DOHH2 (cell line): Measurements from ENCODE around the gene RBL1.

Source experiments
- H3F3A ChIP-seq: fragments of 200-600 bp; sonication (generic), shearing (Covaris generic); 2 replicates; pipeline ENCODE4 v1.6.0; 2016; ENCODE audit warnings: antibody characterized with exemption, mild to moderate bottlenecking; ENCODE audit not compliant: control insufficient read depth, insufficient read depth
- H3K27ac ChIP-seq: fragments of 200-600 bp; sonication (generic); 2 replicates; pipeline ENCODE4 v1.5.1; 2014; ENCODE audit warnings: low read depth, mild to moderate bottlenecking, low read length, moderate library complexity
- H3K27me3 ChIP-seq: fragments of 200-600 bp; sonication (generic); 2 replicates; pipeline ENCODE4 v1.6.1; 2014; ENCODE audit warnings: mild to moderate bottlenecking, low read length, mixed read lengths; ENCODE audit not compliant: control insufficient read depth
- H3K36me3 ChIP-seq: fragments of 200-600 bp; sonication (generic); 2 replicates; pipeline ENCODE4 v1.6.1; 2014; ENCODE audit warnings: mild to moderate bottlenecking, low read length, moderate library complexity, mixed read lengths; ENCODE audit not compliant: control insufficient read depth
- H3K4me1 ChIP-seq: fragments of 200-600 bp; sonication (generic); 2 replicates; pipeline ENCODE4 v1.6.1; 2014; ENCODE audit warnings: mild to moderate bottlenecking, low read length, mixed read lengths; ENCODE audit not compliant: control insufficient read depth
- H3K4me2 ChIP-seq: fragments of 200-600 bp; sonication (generic); 2 replicates; pipeline ENCODE4 v1.6.0; 2014; ENCODE audit warnings: mild to moderate bottlenecking, low read length, moderate library complexity
- H3K4me3 ChIP-seq: fragments of 200-600 bp; sonication (generic); 2 replicates; pipeline ENCODE4 v1.5.1; 2014; ENCODE audit warnings: mild to moderate bottlenecking, low read length, mixed read lengths
- H3K79me2 ChIP-seq: fragments of 200-600 bp; sonication (generic); 2 replicates; pipeline ENCODE4 v1.6.1; 2014; ENCODE audit warnings: mild to moderate bottlenecking, low read length, mixed read lengths; ENCODE audit not compliant: control insufficient read depth
- H3K9me2 ChIP-seq: fragments of 200-600 bp; sonication (generic); replicated peaks from 2 replicates; pipeline ENCODE4 v1.6.1; 2014; ENCODE audit warnings: mild to moderate bottlenecking, low read length, mixed read lengths; ENCODE audit not compliant: control insufficient read depth
- H3K9me3 ChIP-seq: fragments of 200-600 bp; sonication (generic); 2 replicates; pipeline ENCODE4 v1.6.1; 2014; ENCODE audit warnings: antibody characterized with exemption, low read length, mixed read lengths; ENCODE audit not compliant: control insufficient read depth, insufficient read depth
- H4K20me1 ChIP-seq: fragments of 200-600 bp; sonication (generic); 2 replicates; pipeline ENCODE4 v1.6.0; 2014; ENCODE audit warnings: low read depth, mild to moderate bottlenecking, antibody characterized with exemption, low read length, moderate library complexity; ENCODE audit not compliant: control insufficient read depth, insufficient read depth
- CTCF ChIP-seq: fragments of 200-600 bp; sonication (generic); IDR thresholded peaks from one replicate; pipeline ENCODE4 v1.5.1; 2014; ENCODE audit warnings: antibody characterized with exemption, mild to moderate bottlenecking, low read depth, low read length; ENCODE audit not compliant: poor library complexity, severe bottlenecking
- EZH2phosphoT487 ChIP-seq: fragments of 200-600 bp; sonication (generic); IDR thresholded peaks from 2 replicates; pipeline ENCODE4 v1.6.1; 2017; ENCODE audit warnings: borderline replicate concordance, mild to moderate bottlenecking, antibody characterized with exemption, low read length, moderate library complexity, mixed read lengths

RBL1 gene

GRCh38 chr20:36956016-36956415, 139.8 kb downstream of the RBL1 start:
- H3K4me3 ChIP-seq, result no peak overlapping the region
- H3K4me2 ChIP-seq, result no peak overlapping the region
- H3K79me2 ChIP-seq, result peaks cover 5% of the 10 kb centered on the region
- no peaks in the 10 kb centered on the region for H3F3A ChIP-seq
- no peak overlapping the region for H3K27ac ChIP-seq
- H3K4me1 ChIP-seq, result peaks cover 14% of the 10 kb centered on the region
- TF ChIP-seq EZH2phosphoT487, result no peak
- TF ChIP-seq CTCF, result no peak
- H3K9me3 ChIP-seq, result no peaks in the 10 kb centered on the region
- no peaks in the 10 kb centered on the region for H4K20me1 ChIP-seq
- no peaks in the 10 kb centered on the region for H3K9me2 ChIP-seq
- peaks cover 4% of the 10 kb centered on the region; the same call in 1 of the 2 replicates for H3K36me3 ChIP-seq
- no peaks in the 10 kb centered on the region for H3K27me3 ChIP-seq

DNA sequence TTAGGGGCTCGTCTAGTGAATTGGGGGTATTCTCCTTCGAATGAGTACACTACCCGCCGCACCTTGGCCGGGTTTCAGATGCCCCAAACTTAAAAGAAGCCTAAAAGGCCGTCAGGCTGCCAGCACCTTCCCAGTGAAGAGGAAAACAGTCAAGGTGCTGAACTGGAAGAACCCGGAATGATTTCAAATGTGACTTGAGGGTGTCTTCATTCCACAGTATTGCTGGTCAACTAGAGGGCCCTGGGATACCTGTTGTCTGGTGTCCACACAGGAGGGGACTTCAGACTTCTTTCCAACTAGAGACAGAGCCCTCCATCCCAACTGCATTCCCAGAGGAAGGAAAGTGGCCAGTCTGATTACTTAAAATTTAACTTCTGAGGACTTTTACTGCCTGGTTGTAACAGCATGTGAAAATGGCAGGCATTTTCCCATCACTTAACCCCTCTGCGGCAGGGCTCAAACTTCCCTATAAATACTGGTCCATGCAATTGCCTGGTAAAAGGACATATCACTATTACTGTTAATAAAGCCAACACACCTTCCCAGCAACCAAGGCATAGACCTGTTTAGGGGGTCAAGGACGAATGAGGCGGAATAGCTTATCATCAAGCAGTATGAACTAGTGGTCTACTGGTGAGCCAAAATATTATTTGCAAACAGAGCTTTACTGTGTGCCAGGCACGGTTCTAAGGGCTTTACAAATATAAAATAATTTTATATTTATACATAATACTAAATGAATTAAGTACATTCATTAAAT, 143.6 kb downstream of the RBL1 start:
- Histone ChIP-seq H3K27ac (peak overlapping the region; percentile 64), H3K9me2 (no peaks in the 10 kb centered on the region), H3K4me2 (peak overlapping the region; percentile 71), H3K27me3 (no peaks in the 10 kb centered on the region), H3K79me2 (peaks cover 35% of the 10 kb centered on the region), H3F3A (no peaks in the 10 kb centered on the region), H3K4me3 (peak overlapping the region; percentile 95), H3K9me3 (no peaks in the 10 kb centered on the region), H4K20me1 (no peaks in the 10 kb centered on the region), H3K36me3 (peaks cover 10% of the 10 kb centered on the region), H3K4me1 (peaks cover 24% of the 10 kb centered on the region)
- TF ChIP-seq CTCF, result no peak
- TF ChIP-seq EZH2phosphoT487, result no peak

DNA sequence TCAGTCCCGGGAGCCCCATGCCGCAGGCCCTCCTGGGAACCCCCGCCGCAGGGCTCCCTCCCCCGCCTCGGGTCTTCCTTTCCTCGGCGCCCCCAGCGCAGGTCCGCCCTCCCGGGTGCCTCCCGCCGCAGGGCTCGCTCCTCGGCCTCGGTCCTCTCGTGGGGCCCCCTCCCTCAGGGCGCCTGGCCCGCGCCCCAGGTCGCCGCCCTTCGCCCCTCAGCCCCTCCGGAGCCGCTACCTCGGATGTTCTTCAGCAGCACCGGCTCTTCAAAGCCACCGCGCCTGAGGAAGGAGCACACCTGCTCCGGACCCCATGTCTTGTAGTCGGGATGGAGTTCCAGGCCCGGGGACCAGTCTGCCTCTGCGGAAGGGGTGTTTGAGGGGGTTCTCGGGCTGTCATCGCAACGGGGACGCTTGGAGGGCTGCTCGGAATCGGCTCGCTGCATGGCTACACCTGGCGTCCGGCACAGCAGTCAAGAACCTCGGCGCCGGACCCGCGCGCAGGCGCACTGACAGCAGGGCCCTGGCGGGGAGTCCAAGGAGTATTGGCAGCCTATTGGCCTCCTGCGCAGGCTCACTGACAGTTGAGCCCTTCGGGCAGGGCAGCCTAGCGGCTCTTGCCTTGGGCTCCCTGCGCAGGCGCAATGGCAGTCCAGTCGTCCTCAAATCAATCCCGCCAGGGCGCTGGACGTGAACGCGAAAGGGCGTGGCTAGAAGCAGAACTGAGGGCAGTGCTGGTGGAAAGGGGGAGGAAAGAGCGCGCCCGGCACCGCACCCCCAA, 144.4 kb downstream of the RBL1 start, which contains the start of gene SAMHD1:
SAMHD1 (minus strand) TSS at position 511 of the 781 bp plus-strand sequence; CDS start at position 446, 65 bp downstream.
- peaks cover 35% of the 10 kb centered on the region for H3K79me2 ChIP-seq
- peaks cover 17% of the 10 kb centered on the region for H3K36me3 ChIP-seq
- H3K4me1 ChIP-seq, result peaks cover 27% of the 10 kb centered on the region
- no peaks in the 10 kb centered on the region for H3K9me2 ChIP-seq
- H3K27me3 ChIP-seq, result no peaks in the 10 kb centered on the region
- H3K4me2 ChIP-seq, result peak within 1 kb of the TSS; percentile 71
- H3F3A ChIP-seq, result 0 out of 2 replicates have a peak, but pooled peaks cover 3% of the 10 kb centered on the region
- TF ChIP-seq CTCF (no peak), EZH2phosphoT487 (no peak)
- peak within 1 kb of the TSS; percentile 64 for H3K27ac ChIP-seq
- peak within 1 kb of the TSS; percentile 95 for H3K4me3 ChIP-seq
- H4K20me1 ChIP-seq, result no peaks in the 10 kb centered on the region
- H3K9me3 ChIP-seq, result no peaks in the 10 kb centered on the region
